Endodermal cell (in vitro differentiated cells): ENCODE measurements around the gene CLOCK. TPM values are rescaled to one million over a fixed set of nuclear protein-coding genes. Genes with fewer than 3 reads are reported as not detected.

Experiments
- DNase-seq: peaks from one replicate; pipeline ENCODE4 v3.0.0-alpha.2; 2017
- H3K27ac ChIP-seq: 2 replicates; pipeline ENCODE4 v1.5.1; 2013; ENCODE audit warnings: mild to moderate bottlenecking, low read depth, low read length, moderate library complexity
- H3K27me3 ChIP-seq: 2 replicates; pipeline ENCODE4 v1.6.1; 2013; ENCODE audit warnings: mild to moderate bottlenecking, low read length, moderate library complexity; ENCODE audit not compliant: insufficient read depth, control insufficient read depth, poor library complexity, severe bottlenecking
- H3K36me3 ChIP-seq: 2 replicates; pipeline ENCODE4 v1.7.0; 2013; ENCODE audit warnings: mild to moderate bottlenecking, low read length, moderate library complexity; ENCODE audit not compliant: control insufficient read depth, insufficient read depth
- H3K4me1 ChIP-seq: one replicate; pipeline ENCODE4 v1.7.0; 2013; ENCODE audit warnings: low read length; ENCODE audit not compliant: control insufficient read depth, insufficient read depth
- H3K4me3 ChIP-seq: 2 replicates; pipeline ENCODE4 v1.5.1; 2013; ENCODE audit warnings: mild to moderate bottlenecking, low read length, moderate library complexity
- H3K9ac ChIP-seq: 2 replicates; pipeline ENCODE4 v1.6.1; 2013; ENCODE audit warnings: mild to moderate bottlenecking, low read length, moderate library complexity; ENCODE audit not compliant: poor library complexity, severe bottlenecking; ENCODE audit errors: extremely low read depth
- H3K9me3 ChIP-seq: 2 replicates; pipeline ENCODE4 v1.6.1; 2013; ENCODE audit warnings: mild to moderate bottlenecking, low read length, moderate library complexity; ENCODE audit not compliant: control insufficient read depth
- H3K27ac Mint-ChIP-seq: 2 replicates; pipeline ENCODE4 v1.8.0; 2020; ENCODE audit warnings: mixed read lengths
- H3K27me3 Mint-ChIP-seq: 2 replicates; pipeline ENCODE4 v1.8.0; 2021; ENCODE audit warnings: mild to moderate bottlenecking, mixed read lengths; ENCODE audit not compliant: insufficient read depth
- H3K36me3 Mint-ChIP-seq: 2 replicates; pipeline ENCODE4 v1.8.0; 2020; ENCODE audit warnings: low read depth, mixed read lengths
- H3K4me1 Mint-ChIP-seq: 2 replicates; pipeline ENCODE4 v1.8.0; 2020; ENCODE audit warnings: mixed read lengths
- H3K4me3 Mint-ChIP-seq: 2 replicates; pipeline ENCODE4 v1.8.0; 2020; ENCODE audit warnings: mild to moderate bottlenecking, moderate library complexity, mixed read lengths
- H3K9me3 Mint-ChIP-seq: 2 replicates; pipeline ENCODE4 v1.8.0; 2020; ENCODE audit warnings: mild to moderate bottlenecking, mixed read lengths
- WGBS, 2 experiments: methylation state at CpG; one replicate each; pipeline versions ENCODE4 v1.1.5 to v1.1.7; 2013; ENCODE audit warnings: missing lambda C conversion rate in 2 of 2, mixed read lengths in 1 of 2; ENCODE audit not compliant: insufficient coverage in 1 of 2, insufficient read length in 1 of 2; 5-methylcytosine and 5-hydroxymethylcytosine counted together
- total RNA-seq, 2 donors: library from RNA; stranded (reverse); fragmentation: NEBNext Ultra II Directional in 1 of 2; extraction: Animal tissue kit (Norgen Biotek cat#: 25700) in 1 of 2; gene quantifications; 2 replicates in 1 of 2; 3 replicates in 1 of 2; pipeline ENCODE4 v1.2.1, GENCODE V29; 2021
- TF ChIP-seq, protein P1 (sequence below): fragments of 200-600 bp; sonication (generic); conservative IDR thresholded peaks from 2 replicates; pipeline ENCODE4 v1.5.0; 2021; ENCODE audit warnings: antibody characterized with exemption, mild to moderate bottlenecking

The CLOCK gene
- total RNA-seq, 2 donors from 2014 or later, result 22.9 to 25.1 TPM

DNA sequence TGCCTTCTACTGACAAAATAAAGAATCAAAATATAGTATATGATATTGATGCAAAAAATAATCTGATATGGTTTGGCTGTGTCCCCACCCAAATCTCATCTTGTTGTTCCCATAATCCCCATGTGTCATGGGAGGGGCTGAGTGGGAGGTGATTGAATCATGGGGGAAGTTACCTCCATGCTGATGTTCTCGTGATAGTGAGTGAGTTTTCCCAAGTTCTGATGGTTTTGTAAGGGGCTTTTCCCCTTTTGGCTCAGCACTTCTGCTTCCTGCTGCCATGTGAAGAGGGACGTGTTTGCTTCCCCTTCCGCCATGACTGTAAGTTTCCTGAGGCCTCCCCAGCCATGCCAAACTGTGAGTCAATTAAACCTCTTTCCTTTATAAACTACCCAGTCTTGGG is 80.7 kb downstream of the CLOCK start:
- H3K36me3 ChIP-seq, result peaks cover 69% of the 10 kb centered on the region
- no peaks in the 10 kb centered on the region for H3K27me3 Mint-ChIP-seq
- no peaks in the 10 kb centered on the region for H3K27me3 ChIP-seq
- H3K9ac ChIP-seq, result no peak overlapping the region
- H3K4me3 Mint-ChIP-seq, result no peak overlapping the region
- H3K4me1 ChIP-seq, result no peaks in the 10 kb centered on the region
- TF ChIP-seq, protein P1, sequence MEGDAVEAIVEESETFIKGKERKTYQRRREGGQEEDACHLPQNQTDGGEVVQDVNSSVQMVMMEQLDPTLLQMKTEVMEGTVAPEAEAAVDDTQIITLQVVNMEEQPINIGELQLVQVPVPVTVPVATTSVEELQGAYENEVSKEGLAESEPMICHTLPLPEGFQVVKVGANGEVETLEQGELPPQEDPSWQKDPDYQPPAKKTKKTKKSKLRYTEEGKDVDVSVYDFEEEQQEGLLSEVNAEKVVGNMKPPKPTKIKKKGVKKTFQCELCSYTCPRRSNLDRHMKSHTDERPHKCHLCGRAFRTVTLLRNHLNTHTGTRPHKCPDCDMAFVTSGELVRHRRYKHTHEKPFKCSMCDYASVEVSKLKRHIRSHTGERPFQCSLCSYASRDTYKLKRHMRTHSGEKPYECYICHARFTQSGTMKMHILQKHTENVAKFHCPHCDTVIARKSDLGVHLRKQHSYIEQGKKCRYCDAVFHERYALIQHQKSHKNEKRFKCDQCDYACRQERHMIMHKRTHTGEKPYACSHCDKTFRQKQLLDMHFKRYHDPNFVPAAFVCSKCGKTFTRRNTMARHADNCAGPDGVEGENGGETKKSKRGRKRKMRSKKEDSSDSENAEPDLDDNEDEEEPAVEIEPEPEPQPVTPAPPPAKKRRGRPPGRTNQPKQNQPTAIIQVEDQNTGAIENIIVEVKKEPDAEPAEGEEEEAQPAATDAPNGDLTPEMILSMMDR, result no peak
- WGBS, 2 experiments, result 89 to 100% methylated on average over 2 to 3 of the region's 3 CpGs
- H3K36me3 Mint-ChIP-seq, result peaks cover 38% of the 10 kb centered on the region
- H3K9me3 Mint-ChIP-seq, result no peaks in the 10 kb centered on the region
- no peak overlapping the region for H3K27ac ChIP-seq
- DNase-seq, result no peak
- H3K9me3 ChIP-seq, result no peaks in the 10 kb centered on the region
- H3K4me3 ChIP-seq, result no peak overlapping the region
- H3K4me1 Mint-ChIP-seq, result no peaks in the 10 kb centered on the region
- no peak overlapping the region for H3K27ac Mint-ChIP-seq

DNA sequence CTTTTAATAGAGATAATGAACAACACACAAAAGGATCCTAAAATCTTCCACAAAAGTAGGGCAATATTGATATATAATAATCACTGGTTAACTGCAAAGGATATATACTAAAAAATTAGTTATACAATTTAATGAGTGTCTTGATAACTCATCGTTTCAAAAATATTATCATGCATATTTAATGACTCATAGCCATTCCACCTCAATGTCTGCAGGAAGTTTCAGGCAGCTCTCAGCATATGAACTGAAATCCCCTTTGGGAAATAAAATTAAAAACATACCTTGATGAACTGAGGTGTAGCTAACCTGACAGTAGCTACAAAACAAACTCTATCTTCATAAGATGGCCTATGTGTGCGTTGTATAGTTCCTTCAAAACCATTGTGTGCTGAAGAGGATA is 88.1 kb downstream of the CLOCK start:
- H3K36me3 ChIP-seq, result peaks cover 34% of the 10 kb centered on the region
- no peaks in the 10 kb centered on the region for H3K9me3 ChIP-seq
- TF ChIP-seq, protein P1, result no peak
- H3K4me3 ChIP-seq, result no peak overlapping the region
- 86 to 100% methylated on average over 1 to 2 of the region's 2 CpGs for WGBS, 2 experiments
- H3K9ac ChIP-seq, result no peak overlapping the region
- Mint-ChIP-seq H3K4me3 (no peak overlapping the region), H3K27me3 (no peaks in the 10 kb centered on the region), H3K9me3 (no peaks in the 10 kb centered on the region), H3K27ac (no peak overlapping the region), H3K36me3 (peaks cover 32% of the 10 kb centered on the region), H3K4me1 (no peaks in the 10 kb centered on the region)
- H3K27me3 ChIP-seq, result no peaks in the 10 kb centered on the region
- H3K4me1 ChIP-seq, result no peaks in the 10 kb centered on the region
- no peak for DNase-seq
- no peak overlapping the region for H3K27ac ChIP-seq

DNA sequence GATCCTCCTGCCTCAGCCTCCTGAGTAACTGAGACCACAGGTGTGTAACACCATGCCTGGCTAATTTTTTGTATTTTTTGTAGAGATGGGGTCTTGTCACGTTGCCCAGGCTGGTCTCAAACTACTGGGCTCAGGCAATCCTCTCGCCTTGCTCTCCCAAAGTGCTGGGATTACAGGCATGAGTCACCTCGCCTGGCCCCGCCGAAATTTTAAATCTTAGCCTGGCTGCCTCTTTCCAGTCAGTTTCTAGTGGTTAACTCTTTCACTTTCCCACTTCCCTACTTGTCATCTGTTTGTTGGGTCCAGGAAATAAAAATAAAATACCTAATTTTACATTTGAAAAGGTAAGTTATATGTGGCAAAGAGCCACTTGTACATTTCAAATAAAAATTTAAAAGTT is 88.5 kb downstream of the CLOCK start:
- H3K36me3 ChIP-seq, result peaks cover 32% of the 10 kb centered on the region
- no peaks in the 10 kb centered on the region for H3K27me3 Mint-ChIP-seq
- H3K4me3 ChIP-seq, result no peak overlapping the region
- 88 to 94% methylated on average over 2 to 5 of the region's 5 CpGs for WGBS, 2 experiments
- no peak overlapping the region for H3K27ac Mint-ChIP-seq
- no peak overlapping the region for H3K4me3 Mint-ChIP-seq
- H3K9ac ChIP-seq, result no peak overlapping the region
- TF ChIP-seq, protein P1, result no peak
- H3K9me3 Mint-ChIP-seq, result no peaks in the 10 kb centered on the region
- DNase-seq, result no peak
- H3K9me3 ChIP-seq, result no peaks in the 10 kb centered on the region
- H3K27ac ChIP-seq, result no peak overlapping the region
- no peaks in the 10 kb centered on the region for H3K27me3 ChIP-seq
- peaks cover 32% of the 10 kb centered on the region for H3K36me3 Mint-ChIP-seq
- no peaks in the 10 kb centered on the region for H3K4me1 Mint-ChIP-seq
- H3K4me1 ChIP-seq, result no peaks in the 10 kb centered on the region
